Fibroblast of lung (primary cell): ENCODE measurements around the gene PNKP. TPM values are rescaled to one million over a fixed set of nuclear protein-coding genes. Genes with fewer than 3 reads are reported as not detected.

Experiments used
- DNase-seq, 2 donors: peaks; one replicate each; pipeline versions ENCODE4 v3.0.0 to v3.0.0-alpha.2; 2010; ENCODE audit warnings: low read depth in 2 of 2
- H2AFZ ChIP-seq: 2 replicates; pipeline ENCODE4 v1.5.1; 2012; ENCODE audit warnings: low read length, control low read depth, inconsistent platforms
- H3K27ac ChIP-seq: 2 replicates; pipeline ENCODE4 v1.5.1; 2011; ENCODE audit warnings: low read length, control low read depth; ENCODE audit not compliant: insufficient read depth
- H3K27me3 ChIP-seq: 2 replicates; pipeline ENCODE4 v1.5.1; 2011; ENCODE audit warnings: mild to moderate bottlenecking, low read length; ENCODE audit not compliant: control insufficient read depth, insufficient read depth
- H3K36me3 ChIP-seq: 2 replicates; pipeline ENCODE4 v1.5.1; 2011; ENCODE audit warnings: low read length; ENCODE audit not compliant: control insufficient read depth, insufficient read depth
- H3K4me1 ChIP-seq: 2 replicates; pipeline ENCODE4 v1.5.1; 2011; ENCODE audit warnings: low read length; ENCODE audit not compliant: control insufficient read depth, insufficient read depth; ENCODE audit errors: extremely low read depth
- H3K4me2 ChIP-seq: 2 replicates; pipeline ENCODE4 v1.5.1; 2011; ENCODE audit warnings: low read length, control low read depth; ENCODE audit not compliant: insufficient read depth; ENCODE audit errors: extremely low read depth
- H3K4me3 ChIP-seq, 4 experiments: fragments of 200-600 bp in 1 of 4; sonication (generic) in 1 of 4; replicated peaks in 1 of 4; 2 replicates each; pipeline ENCODE4 v1.5.1; 2011 to 2016; ENCODE audit warnings: low read length in 4 of 4, low read depth in 3 of 4, mild to moderate bottlenecking in 3 of 4, control low read depth in 2 of 4, inconsistent platforms in 1 of 4, mixed read lengths in 1 of 4; ENCODE audit not compliant: insufficient read depth in 1 of 4; ENCODE audit errors: control extremely low read depth in 1 of 4
- H3K79me2 ChIP-seq: 2 replicates; pipeline ENCODE4 v1.5.1; 2012; ENCODE audit warnings: mild to moderate bottlenecking, low read length, inconsistent platforms; ENCODE audit not compliant: control insufficient read depth, insufficient read depth
- H3K9ac ChIP-seq: 2 replicates; pipeline ENCODE4 v1.5.1; 2011; ENCODE audit warnings: mild to moderate bottlenecking, low read length, control low read depth; ENCODE audit not compliant: insufficient read depth
- H3K9me3 ChIP-seq: 2 replicates; pipeline ENCODE4 v1.5.1; 2012; ENCODE audit warnings: low read depth, low read length; ENCODE audit not compliant: control insufficient read depth, insufficient read depth
- H4K20me1 ChIP-seq: 2 replicates; pipeline ENCODE4 v1.5.1; 2011; ENCODE audit warnings: low read length; ENCODE audit not compliant: control insufficient read depth, insufficient read depth; ENCODE audit errors: extremely low read depth
- EZH2 ChIP-seq: IDR thresholded peaks from 2 replicates; pipeline ENCODE4 v1.5.1; 2012; ENCODE audit warnings: low read length, control low read depth, mild to moderate bottlenecking; ENCODE audit errors: missing control alignments
- polyA plus RNA-seq, 2 donors: library from polyadenylated mRNA; depleted of rRNA in 1 of 2; stranded (reverse) in 1 of 2; unstranded in 1 of 2; fragments of >200 nt; gene quantifications; 2 replicates each; pipeline ENCODE4 v1.2.1, GENCODE V29; 2011 to 2012; ENCODE audit warnings: missing spikeins in 1 of 2
- total RNA-seq: library from RNA; depleted of rRNA; stranded (reverse); fragments of >200 nt; gene quantifications from 2 replicates; pipeline ENCODE4 v1.2.1, GENCODE V29; 2014
- TF ChIP-seq, protein P1 (sequence below), 2 donors: IDR thresholded peaks in 1 of 2; conservative IDR thresholded peaks in 1 of 2; 1 replicate in 1 of 2; 2 replicates in 1 of 2; pipeline ENCODE4 v1.5.1; 2011 to 2012; ENCODE audit warnings: low read length in 2 of 2, control low read depth in 1 of 2, inconsistent platforms in 1 of 2, low read depth in 1 of 2, mild to moderate bottlenecking in 1 of 2

The PNKP gene
- total and polyA plus RNA-seq, 2 donors (not counting 1 experiment from before 2014, with no cell fraction given), result 11.0 to 32.9 TPM

DNA sequence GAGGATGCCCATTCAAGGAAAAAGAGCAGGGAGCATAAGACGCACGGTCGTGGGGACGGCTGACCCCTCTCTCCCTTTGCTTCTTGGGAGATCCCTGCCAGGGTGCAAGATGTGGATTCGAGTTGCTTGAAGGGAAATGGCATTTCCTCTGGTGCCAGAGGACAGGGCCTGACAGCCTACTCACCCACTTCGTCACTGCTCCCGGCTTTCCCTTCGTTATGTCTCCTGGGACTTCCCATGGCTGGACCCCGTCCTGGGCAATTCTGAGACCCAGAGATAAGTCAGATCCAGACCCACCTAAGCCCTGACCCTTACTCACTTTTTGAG lies 11.3 kb upstream of the PNKP start:
- no peaks in the 10 kb centered on the region for H3K9me3 ChIP-seq
- peaks cover 4% of the 10 kb centered on the region for H3K4me1 ChIP-seq
- peak overlapping the region; percentile 98 for H3K9ac ChIP-seq
- no peak for TF ChIP-seq EZH2
- TF ChIP-seq, protein P1, sequence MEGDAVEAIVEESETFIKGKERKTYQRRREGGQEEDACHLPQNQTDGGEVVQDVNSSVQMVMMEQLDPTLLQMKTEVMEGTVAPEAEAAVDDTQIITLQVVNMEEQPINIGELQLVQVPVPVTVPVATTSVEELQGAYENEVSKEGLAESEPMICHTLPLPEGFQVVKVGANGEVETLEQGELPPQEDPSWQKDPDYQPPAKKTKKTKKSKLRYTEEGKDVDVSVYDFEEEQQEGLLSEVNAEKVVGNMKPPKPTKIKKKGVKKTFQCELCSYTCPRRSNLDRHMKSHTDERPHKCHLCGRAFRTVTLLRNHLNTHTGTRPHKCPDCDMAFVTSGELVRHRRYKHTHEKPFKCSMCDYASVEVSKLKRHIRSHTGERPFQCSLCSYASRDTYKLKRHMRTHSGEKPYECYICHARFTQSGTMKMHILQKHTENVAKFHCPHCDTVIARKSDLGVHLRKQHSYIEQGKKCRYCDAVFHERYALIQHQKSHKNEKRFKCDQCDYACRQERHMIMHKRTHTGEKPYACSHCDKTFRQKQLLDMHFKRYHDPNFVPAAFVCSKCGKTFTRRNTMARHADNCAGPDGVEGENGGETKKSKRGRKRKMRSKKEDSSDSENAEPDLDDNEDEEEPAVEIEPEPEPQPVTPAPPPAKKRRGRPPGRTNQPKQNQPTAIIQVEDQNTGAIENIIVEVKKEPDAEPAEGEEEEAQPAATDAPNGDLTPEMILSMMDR (conservative IDR thresholded peaks at IDR 0.05 in 1 of 2, IDR thresholded peaks at IDR 0.05 in 1 of 2; ENCODE audit: low read depth in 1 of 2, low read length in 2 of 2), result no peak
- H3K4me2 ChIP-seq, result peak overlapping the region; percentile 93
- H3K36me3 ChIP-seq, result peaks cover 40% of the 10 kb centered on the region
- H3K79me2 ChIP-seq, result peaks cover 22% of the 10 kb centered on the region
- no peak overlapping the region for H2AFZ ChIP-seq
- no peaks in the 10 kb centered on the region for H3K27me3 ChIP-seq
- no peak for DNase-seq
- H3K4me3 ChIP-seq, result peak overlapping the region; percentile 85 to 98 (median 92)
- H3K27ac ChIP-seq, result peak overlapping the region; percentile 94
- H4K20me1 ChIP-seq, result no peaks in the 10 kb centered on the region

DNA sequence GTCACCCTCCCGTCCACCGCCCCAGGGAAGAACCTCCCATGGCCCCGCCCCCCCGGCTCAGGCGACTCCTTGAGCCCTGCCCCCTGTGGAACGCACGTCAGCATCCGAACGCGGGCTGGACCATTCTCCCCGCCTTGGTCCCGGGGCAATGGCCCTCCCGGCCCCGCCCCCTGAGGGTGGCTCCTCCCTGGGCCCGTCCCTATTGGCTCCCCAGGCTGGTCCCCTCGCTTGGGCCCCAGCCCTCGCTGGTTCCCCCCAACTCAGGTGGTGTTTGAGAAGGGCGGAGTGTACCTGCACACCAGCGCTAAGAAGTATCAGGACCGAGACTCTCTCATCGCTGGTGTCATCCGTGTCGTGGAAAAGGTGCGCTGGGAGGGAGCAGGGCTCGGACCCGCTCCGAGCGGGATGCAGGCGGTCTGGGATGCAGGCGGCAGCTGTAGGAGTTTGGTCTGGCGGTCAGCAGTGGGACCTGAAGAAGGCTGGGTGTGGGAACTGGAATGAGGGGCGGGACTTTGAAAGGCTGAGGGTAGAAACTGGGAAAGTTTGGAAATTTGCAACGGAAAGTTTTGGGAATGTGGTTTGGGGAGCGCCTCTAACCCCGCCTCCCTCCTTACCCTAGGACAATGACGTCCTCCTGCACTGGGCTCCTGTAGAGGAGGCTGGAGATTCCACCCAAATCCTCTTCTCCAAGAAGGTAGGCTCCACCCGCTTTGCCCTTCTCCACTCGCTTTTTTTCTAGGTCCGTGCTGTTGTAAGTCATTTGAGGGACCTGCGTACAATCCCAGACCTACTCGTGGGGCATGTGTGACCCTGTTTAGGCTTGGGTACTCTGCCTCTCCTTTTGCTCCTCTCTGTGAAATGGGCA lies 10.7 kb upstream of the PNKP start:
- H3K4me1 ChIP-seq, result peaks cover 4% of the 10 kb centered on the region
- TF ChIP-seq, protein P1 (conservative IDR thresholded peaks at IDR 0.05 in 1 of 2, IDR thresholded peaks at IDR 0.05 in 1 of 2; ENCODE audit: low read depth in 1 of 2, low read length in 2 of 2), result no peak
- TF ChIP-seq EZH2, result no peak

DNA sequence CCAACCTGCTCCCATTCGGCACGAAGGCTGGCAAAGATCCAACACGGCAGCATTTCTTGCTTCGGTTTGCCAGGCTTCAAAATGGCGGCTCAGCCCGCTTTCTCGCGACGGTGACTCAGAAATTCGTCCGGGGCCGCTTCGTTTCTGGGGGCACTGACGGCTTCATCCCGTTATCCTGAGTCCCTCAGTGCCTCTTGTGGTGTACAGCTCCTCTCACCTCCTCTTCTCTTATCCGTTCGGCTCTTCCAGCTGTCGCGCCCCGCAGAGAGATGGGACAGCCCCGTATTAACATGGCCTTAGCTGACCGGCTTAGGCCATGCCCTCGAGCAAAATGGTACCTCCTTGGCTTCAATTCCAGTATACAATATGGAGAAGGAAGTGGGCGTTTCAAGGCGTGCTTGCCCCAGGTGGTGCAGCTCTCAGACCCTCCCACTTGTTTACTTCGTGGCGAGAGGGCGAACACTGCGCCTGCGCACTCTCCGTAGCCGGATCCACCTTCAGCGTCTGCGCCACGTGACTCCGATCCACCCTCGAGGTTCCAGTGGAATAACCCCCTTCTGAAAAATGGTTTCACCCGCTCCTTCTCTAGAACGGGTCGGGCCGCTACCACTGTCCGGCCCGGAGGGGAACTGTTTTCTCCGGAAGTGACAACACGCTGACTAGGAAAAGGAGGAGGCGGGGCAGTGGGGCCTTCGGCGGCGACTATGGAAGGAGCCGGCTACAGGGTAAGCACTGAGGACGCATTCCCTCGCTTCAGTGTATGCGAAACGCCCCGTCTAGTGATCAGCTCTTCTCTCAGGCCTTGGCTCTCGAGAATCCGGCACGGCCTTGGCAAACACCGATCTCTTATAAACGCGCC lies 9.9 kb upstream of the PNKP start, which contains the start of the genes AKT1S1 and TBC1D17:
TSS of gene AKT1S1 (minus strand) at position 336 of the 859 bp plus-strand sequence. CDS start 4,060 bp downstream, outside the sequence.
TSS of gene TBC1D17 (plus strand) at position 683 of the 859 bp plus-strand sequence. CDS start at position 705, 22 bp downstream.
- Histone ChIP-seq H3K79me2 (peaks cover 22% of the 10 kb centered on the region), H3K27ac (peak within 1 kb of the TSS; percentile 94), H3K4me2 (peak within 1 kb of the TSS; percentile 93), H3K4me3 (peak within 1 kb of the TSS; percentile 85 to 98 (median 92)), H2AFZ (peak within 1 kb of the TSS; percentile 93), H3K9ac (peak within 1 kb of the TSS; percentile 98), H3K4me1 (peaks cover 4% of the 10 kb centered on the region), H3K36me3 (peaks cover 28% of the 10 kb centered on the region), H4K20me1 (no peaks in the 10 kb centered on the region), H3K27me3 (no peaks in the 10 kb centered on the region), H3K9me3 (no peaks in the 10 kb centered on the region)
- peak; percentile 100 for DNase-seq
- no peak for TF ChIP-seq EZH2
- TF ChIP-seq, protein P1 (conservative IDR thresholded peaks at IDR 0.05 in 1 of 2, IDR thresholded peaks at IDR 0.05 in 1 of 2; ENCODE audit: low read depth in 1 of 2, low read length in 2 of 2), result no peak

More for the DNA sequence above, 10.7 kb upstream of the PNKP start:
- Histone ChIP-seq H4K20me1 (no peaks in the 10 kb centered on the region), H3K9ac (peak overlapping the region; percentile 98), H3K36me3 (peaks cover 36% of the 10 kb centered on the region), H3K4me3 (peak overlapping the region; percentile 85 to 98 (median 92)), H2AFZ (peak overlapping the region; percentile 93), H3K27ac (peak overlapping the region; percentile 94), H3K4me2 (peak overlapping the region; percentile 93), H3K27me3 (no peaks in the 10 kb centered on the region), H3K9me3 (no peaks in the 10 kb centered on the region), H3K79me2 (peaks cover 22% of the 10 kb centered on the region)
- DNase-seq, result peak; percentile 95 to 97
